SU-DHL-6 (cell line): ENCODE data around the gene NEIL1.
"Not testable (repeated sequence)": the region's sequence is repeated elsewhere in the genome, so short reads cannot be mapped to it uniquely, and the experiment has no call there.

Experiments used
- EZH2phosphoT487 ChIP-seq: fragments of 200-600 bp; sonication (generic), shearing (Covaris generic); conservative IDR thresholded peaks from 2 replicates; pipeline ENCODE4 v1.6.1; 2018; ENCODE audit warnings: mild to moderate bottlenecking, antibody characterized with exemption, low read length, moderate library complexity, mixed read lengths
- TF ChIP-seq, protein P1 (sequence below): fragments of 200-600 bp; sonication (generic); IDR thresholded peaks from one replicate; pipeline ENCODE4 v1.5.1; 2017; ENCODE audit warnings: antibody characterized with exemption, mild to moderate bottlenecking, low read length, moderate library complexity; ENCODE audit not compliant: insufficient read depth, poor library complexity, severe bottlenecking

DNA sequence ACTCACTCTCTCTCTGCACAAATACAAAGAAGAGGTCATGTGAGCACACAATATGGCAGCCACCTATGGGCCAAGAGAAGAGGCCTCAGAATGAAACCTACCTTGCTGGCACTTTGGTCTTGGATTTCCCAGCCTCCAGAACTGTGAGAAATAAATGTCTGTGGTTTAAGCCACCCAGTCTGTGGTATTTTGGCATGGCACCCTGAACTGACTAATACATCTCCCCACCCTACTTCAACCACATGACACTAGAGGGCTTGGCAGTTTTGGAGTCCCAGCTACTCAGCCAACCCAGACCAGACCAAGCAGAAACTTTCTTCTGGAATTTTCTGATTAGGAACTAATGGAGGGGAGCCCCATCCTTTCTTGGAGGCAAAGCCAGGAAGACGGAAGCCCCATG, 34.3 kb upstream of the NEIL1 start:
- TF ChIP-seq, protein P1, sequence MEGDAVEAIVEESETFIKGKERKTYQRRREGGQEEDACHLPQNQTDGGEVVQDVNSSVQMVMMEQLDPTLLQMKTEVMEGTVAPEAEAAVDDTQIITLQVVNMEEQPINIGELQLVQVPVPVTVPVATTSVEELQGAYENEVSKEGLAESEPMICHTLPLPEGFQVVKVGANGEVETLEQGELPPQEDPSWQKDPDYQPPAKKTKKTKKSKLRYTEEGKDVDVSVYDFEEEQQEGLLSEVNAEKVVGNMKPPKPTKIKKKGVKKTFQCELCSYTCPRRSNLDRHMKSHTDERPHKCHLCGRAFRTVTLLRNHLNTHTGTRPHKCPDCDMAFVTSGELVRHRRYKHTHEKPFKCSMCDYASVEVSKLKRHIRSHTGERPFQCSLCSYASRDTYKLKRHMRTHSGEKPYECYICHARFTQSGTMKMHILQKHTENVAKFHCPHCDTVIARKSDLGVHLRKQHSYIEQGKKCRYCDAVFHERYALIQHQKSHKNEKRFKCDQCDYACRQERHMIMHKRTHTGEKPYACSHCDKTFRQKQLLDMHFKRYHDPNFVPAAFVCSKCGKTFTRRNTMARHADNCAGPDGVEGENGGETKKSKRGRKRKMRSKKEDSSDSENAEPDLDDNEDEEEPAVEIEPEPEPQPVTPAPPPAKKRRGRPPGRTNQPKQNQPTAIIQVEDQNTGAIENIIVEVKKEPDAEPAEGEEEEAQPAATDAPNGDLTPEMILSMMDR, result not testable (repeated sequence)
- TF ChIP-seq EZH2phosphoT487, result not testable (repeated sequence)
